Measurements from ENCODE around the gene ATAD1. TPM values are rescaled to one million over a fixed set of nuclear protein-coding genes. Genes with fewer than 3 reads are reported as not detected.

The ATAD1 gene
- total RNA-seq, 1 donor from 2014 or later: 45.9 TPM

DNA sequence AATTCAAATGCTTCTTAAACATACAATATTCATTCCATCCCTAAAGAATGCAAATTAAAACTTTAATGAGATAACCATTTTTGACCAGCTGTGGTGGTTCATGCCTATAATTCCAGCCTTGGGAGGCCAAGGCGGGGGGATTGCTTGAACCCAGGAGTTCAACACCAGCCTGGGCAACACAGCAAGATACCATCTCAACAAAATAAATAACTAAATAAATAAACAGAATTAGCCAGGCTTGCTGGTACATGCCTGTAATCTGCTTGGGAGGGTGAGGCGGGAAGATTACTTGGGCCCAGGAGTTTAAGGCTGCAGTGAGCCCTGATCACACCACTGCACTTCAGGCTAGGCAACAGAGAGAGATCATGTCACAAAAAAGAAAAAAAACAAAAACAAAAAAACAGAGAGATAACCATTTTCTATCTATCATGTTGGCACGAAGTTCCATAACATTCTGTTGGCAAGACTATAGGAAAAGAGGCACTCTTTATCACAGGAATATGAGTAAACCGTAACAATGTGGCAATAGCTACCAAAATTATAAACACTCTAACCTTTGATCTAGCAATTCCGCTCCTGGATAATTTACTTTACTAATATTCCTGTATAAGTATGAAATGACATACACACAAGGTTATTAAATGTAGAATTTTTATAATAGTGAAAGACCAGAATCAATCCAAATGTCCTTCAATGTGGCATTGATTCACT lies 52.2 kb downstream of the ATAD1 start:
- intact Hi-C loops (cut with DNase I): no loop called here
- TF ChIP-seq, protein P1, sequence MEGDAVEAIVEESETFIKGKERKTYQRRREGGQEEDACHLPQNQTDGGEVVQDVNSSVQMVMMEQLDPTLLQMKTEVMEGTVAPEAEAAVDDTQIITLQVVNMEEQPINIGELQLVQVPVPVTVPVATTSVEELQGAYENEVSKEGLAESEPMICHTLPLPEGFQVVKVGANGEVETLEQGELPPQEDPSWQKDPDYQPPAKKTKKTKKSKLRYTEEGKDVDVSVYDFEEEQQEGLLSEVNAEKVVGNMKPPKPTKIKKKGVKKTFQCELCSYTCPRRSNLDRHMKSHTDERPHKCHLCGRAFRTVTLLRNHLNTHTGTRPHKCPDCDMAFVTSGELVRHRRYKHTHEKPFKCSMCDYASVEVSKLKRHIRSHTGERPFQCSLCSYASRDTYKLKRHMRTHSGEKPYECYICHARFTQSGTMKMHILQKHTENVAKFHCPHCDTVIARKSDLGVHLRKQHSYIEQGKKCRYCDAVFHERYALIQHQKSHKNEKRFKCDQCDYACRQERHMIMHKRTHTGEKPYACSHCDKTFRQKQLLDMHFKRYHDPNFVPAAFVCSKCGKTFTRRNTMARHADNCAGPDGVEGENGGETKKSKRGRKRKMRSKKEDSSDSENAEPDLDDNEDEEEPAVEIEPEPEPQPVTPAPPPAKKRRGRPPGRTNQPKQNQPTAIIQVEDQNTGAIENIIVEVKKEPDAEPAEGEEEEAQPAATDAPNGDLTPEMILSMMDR (IDR thresholded peaks at IDR 0.05): no peak
- Histone ChIP-seq H3K4me1 (no peaks in the 10 kb centered on the region), H3K27me3 (no peaks in the 10 kb centered on the region), H3K36me3 (peaks cover 42% of the 10 kb centered on the region), H3K4me3 (no peak overlapping the region), H3K9me3 (no peaks in the 10 kb centered on the region), H3K27ac (no peak overlapping the region)
- no peak for DNase-seq
- no peak for ATAC-seq

- no peak for DNase-seq
- Histone ChIP-seq H3K36me3 (peaks cover 27% of the 10 kb centered on the region), H3K27ac (no peak overlapping the region), H3K9me3 (no peaks in the 10 kb centered on the region), H3K27me3 (no peaks in the 10 kb centered on the region), H3K4me1 (no peaks in the 10 kb centered on the region), H3K4me3 (no peak overlapping the region)
- ATAC-seq: no peak
- intact Hi-C loops (cut with DNase I): no loop called here
- TF ChIP-seq, protein P1 (IDR thresholded peaks at IDR 0.05): no peak
Measured at GRCh38 chr10:87764072-87764934, 53.7 kb downstream of the ATAD1 start.

GRCh38 chr10:87763086-87763861 lies 54.8 kb downstream of the ATAD1 start:
- TF ChIP-seq, protein P1 (IDR thresholded peaks at IDR 0.05): no peak
- no peaks in the 10 kb centered on the region for H3K27me3 ChIP-seq
- intact Hi-C loops (cut with DNase I): no loop called here
- DNase-seq: no peak
- H3K4me1 ChIP-seq: no peaks in the 10 kb centered on the region
- no peaks in the 10 kb centered on the region for H3K9me3 ChIP-seq
- H3K27ac ChIP-seq: no peak overlapping the region
- H3K36me3 ChIP-seq: peaks cover 18% of the 10 kb centered on the region
- H3K4me3 ChIP-seq: no peak overlapping the region
- ATAC-seq: no peak

GRCh38 chr10:87761892-87762291 lies 56.1 kb downstream of the ATAD1 start:
- ATAC-seq (peak; percentile 19), DNase-seq (no peak)
- no peaks in the 10 kb centered on the region for H3K9me3 ChIP-seq
- H3K4me1 ChIP-seq: no peaks in the 10 kb centered on the region
- TF ChIP-seq, protein P1 (IDR thresholded peaks at IDR 0.05): no peak
- no peaks in the 10 kb centered on the region for H3K27me3 ChIP-seq
- no peak overlapping the region for H3K4me3 ChIP-seq
- H3K36me3 ChIP-seq: peaks cover 14% of the 10 kb centered on the region
- H3K27ac ChIP-seq: no peak overlapping the region
- intact Hi-C loops (cut with DNase I): no loop called here

DNA sequence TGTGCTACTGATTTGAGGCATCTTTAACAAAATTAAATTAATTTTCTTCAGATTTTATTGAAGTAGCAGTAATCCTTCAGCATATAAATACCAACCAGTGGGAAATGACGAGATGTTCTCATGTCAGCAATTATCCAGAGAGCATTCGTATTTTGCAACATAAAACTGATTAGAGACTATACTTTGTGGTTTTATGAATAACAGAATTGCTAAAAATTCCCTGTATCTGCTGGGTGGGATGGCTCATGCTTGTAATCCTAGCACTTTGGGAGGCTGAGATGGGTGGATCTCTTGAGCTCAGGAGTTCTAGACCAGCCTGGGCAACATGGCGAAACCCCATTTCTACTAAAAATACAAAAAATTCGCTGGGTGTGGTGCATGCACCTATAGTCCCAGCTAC lies 56.9 kb downstream of the ATAD1 start:
- H3K9me3 ChIP-seq: no peaks in the 10 kb centered on the region
- TF ChIP-seq, protein P1 (IDR thresholded peaks at IDR 0.05): no peak
- DNase-seq (no peak), ATAC-seq (no peak)
- H3K27me3 ChIP-seq: no peaks in the 10 kb centered on the region
- intact Hi-C loops (cut with DNase I): no loop called here
- no peaks in the 10 kb centered on the region for H3K4me1 ChIP-seq
- H3K27ac ChIP-seq: no peak overlapping the region
- peaks cover 15% of the 10 kb centered on the region for H3K36me3 ChIP-seq
- no peak overlapping the region for H3K4me3 ChIP-seq
